C4-2B (cell line): ENCODE data around the gene TMEM147.

Experiments
- H3K27ac ChIP-seq: fragments of 450-650 bp; 2 replicates; pipeline ENCODE4 v1.5.1; 2017
- ZFX ChIP-seq: fragments of 450-650 bp; IDR thresholded peaks from 2 replicates; pipeline ENCODE4 v1.6.1; 2017
- TF ChIP-seq, protein P1 (sequence below): fragments of 450-650 bp; conservative IDR thresholded peaks from 2 replicates; pipeline ENCODE4 v1.5.1; 2017; ENCODE audit warnings: mild to moderate bottlenecking

Gene TMEM147

DNA sequence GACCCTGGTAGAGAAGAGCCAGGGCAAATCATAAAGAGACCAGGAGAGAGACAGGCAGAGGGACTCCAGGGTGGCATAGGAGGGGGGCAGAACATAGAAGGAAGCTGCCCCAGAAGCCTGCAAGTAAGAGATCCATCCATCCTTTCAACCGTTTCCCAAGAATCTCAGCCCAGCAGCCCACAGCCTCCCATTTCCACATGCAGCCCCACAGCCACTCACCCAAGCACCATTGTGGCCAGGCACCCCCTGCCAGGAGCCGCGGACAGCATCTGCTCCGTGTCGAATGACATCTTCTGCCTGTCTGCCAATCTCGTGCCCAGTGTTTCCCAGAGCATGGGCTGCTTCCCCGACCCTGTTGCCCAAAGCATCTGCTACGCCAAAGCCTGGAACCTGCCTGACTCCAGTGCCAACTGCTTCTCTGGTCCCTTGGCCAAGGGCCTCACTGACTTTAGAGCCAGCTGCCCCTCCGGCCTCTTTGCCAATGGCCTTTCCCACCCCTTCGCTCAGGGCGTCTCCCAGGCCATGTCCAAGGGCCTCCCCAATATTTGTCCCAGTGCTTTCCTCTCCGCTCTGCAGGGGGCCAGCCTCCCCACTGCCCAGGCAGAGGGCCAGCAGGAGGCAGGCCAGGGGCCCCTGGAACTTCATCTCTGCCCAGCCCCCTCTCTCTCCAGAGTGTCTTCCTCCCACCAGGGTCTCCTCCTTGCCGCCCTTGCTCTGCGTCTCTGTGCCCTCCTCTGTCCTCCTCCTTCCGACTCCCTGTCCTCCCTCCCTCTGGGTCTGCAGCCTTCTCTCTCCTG, 32.4 kb upstream of the TMEM147 start:
- no peak overlapping the region for H3K27ac ChIP-seq
- TF ChIP-seq, protein P1, sequence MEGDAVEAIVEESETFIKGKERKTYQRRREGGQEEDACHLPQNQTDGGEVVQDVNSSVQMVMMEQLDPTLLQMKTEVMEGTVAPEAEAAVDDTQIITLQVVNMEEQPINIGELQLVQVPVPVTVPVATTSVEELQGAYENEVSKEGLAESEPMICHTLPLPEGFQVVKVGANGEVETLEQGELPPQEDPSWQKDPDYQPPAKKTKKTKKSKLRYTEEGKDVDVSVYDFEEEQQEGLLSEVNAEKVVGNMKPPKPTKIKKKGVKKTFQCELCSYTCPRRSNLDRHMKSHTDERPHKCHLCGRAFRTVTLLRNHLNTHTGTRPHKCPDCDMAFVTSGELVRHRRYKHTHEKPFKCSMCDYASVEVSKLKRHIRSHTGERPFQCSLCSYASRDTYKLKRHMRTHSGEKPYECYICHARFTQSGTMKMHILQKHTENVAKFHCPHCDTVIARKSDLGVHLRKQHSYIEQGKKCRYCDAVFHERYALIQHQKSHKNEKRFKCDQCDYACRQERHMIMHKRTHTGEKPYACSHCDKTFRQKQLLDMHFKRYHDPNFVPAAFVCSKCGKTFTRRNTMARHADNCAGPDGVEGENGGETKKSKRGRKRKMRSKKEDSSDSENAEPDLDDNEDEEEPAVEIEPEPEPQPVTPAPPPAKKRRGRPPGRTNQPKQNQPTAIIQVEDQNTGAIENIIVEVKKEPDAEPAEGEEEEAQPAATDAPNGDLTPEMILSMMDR: no peak
- TF ChIP-seq ZFX: no peak

DNA sequence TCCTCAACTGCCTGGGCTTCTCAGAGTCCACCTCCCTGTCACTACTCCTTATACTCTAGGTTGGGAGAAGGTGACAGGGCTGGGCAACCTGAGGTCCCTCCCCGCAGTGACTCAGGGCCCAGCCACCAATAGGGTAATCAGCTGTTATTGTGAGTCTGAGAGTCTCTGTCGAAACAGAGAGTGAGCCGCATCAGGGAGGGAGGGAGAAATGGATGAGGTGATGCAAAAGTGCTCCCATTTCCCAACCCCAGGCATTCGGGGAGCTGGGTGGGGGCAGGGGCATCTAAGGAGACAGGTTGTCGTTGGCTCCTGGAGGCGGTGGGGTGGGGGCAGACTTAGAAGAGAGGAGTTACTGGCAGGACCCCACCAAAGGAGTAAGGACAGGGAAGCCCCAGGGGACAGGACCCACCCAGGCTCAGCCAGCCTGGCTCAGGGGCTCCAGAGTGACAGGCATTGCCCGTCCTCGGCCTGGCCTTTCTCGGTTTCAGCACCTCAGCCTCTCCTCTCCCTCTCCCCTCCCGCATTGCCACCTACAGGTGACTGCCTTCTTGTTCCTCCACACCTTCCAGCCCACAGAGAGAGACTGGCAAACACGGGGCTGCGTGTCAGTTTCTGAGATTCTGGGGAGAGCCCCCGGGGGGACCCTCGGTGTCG, 31.7 kb upstream of the TMEM147 start, which contains the start of gene DMKN:
TSS of gene DMKN (minus strand) at position 22 of the 654 bp plus-strand sequence. CDS start 174 bp downstream, outside the sequence.
- no peak within 1 kb of the TSS for H3K27ac ChIP-seq
- TF ChIP-seq, protein P1: no peak
- no peak for TF ChIP-seq ZFX

DNA sequence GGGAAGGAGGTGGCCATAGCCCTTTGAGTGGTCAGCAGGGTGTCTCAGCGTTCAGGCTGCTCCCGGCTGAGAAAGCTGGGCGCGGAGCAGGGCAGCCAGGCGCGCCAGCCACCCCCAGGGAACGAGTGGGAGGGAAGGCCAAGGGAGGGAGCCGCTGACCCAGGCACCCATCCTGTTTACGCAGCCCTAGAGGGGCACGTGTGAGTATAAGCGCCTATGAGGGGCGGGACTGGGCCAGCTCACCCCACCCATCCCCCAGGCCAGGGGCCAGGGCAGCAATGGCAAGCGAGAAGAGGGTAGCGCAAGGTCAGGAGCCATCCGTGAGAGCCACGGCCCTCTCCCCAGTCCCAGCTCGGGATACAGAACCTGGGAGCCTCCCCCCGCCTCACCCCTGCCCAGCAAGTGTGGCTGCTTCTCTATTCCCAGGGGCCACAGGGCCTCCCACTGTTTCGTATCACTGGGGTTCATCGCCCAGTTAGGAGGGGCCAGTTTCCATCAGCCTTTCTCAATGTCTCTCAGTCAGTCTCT, 31.1 kb upstream of the TMEM147 start:
- TF ChIP-seq, protein P1: no peak
- no peak overlapping the region for H3K27ac ChIP-seq

DNA sequence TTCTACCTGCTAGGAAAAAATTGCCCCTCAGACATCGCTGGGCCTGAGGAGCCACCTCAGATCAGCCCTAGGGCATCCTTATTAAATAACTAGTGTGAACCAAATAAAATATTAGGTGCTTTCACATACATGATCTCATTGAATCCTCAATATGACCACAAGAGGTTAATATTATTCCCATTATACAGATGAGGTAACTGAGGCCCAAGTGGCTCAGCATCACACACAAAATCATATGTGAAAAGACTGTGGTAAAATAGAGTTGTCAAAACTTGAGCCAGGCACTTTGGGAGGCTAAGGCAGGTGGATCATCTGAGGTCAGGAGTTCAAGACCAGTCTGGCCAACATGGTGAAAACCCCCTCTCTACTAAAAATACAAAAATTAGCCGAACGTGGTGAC, 29.1 kb upstream of the TMEM147 start:
- TF ChIP-seq, protein P1: no peak
- no peak for TF ChIP-seq ZFX
- H3K27ac ChIP-seq: no peak overlapping the region

DNA sequence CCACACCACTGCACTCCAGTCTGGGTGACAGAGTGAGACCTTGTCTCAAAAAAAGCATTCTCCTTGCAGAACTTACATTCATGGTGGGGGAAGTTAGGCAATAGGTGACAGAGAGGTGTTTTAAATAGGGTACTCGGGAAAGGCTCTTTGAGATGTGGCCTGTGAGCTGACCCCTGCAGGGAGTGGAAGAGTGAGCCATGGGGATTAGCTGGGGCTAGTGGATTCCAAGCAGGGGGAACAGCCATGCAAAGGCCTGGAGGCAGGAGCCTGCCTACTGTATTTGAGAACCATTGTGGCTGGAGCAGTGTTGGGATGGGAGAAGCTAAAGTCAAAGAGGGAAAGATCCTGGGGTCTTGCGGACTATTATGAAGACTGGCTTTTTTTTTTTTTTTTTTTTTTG, 28.1 kb upstream of the TMEM147 start:
- no peak for TF ChIP-seq ZFX
- TF ChIP-seq, protein P1: no peak
- no peak overlapping the region for H3K27ac ChIP-seq

DNA sequence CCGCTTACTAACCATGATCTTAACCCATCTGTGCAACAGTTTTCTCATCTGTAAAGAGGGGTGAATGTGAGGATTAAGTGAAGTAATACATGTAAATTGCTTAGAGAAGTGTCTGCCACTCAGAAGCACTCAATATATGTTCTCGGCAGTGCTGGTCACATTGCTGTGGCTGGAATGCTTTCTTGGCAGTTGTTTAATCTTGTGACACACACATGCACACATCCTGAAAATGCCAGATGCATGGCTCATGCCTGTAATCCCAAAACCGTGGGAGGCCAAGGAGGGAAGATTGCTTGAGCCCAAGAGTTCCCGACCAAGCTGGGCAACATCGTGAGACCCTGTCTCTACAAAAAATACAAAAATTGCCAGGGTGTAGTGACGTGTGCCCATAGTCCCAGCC, 27.1 kb upstream of the TMEM147 start:
- H3K27ac ChIP-seq: no peak overlapping the region
- no peak for TF ChIP-seq ZFX
- TF ChIP-seq, protein P1: no peak

DNA sequence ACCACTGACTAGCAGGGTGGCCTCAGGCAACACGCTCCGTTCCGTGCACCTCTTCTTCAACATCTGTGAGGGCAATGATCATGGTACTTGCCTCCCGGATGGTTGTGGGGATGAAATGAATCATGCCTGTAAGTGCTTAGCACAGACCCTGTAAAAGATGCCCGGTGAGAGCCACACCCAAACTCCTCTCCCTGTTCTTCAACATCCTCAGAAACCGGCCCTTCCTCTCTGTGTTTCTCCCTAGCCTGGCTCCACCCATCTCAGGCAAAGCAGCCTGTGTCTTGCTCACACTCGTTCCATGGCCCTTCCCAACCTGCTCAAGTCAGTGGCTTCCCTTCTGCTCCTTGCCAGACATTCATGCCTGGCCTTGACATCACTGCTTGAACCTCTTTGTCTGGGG, 26.1 kb upstream of the TMEM147 start:
- no peak overlapping the region for H3K27ac ChIP-seq
- no peak for TF ChIP-seq ZFX
- TF ChIP-seq, protein P1: no peak
